H9 (cell line): Measurements from ENCODE around the gene LAYN. TPM values are rescaled to one million over a fixed set of nuclear protein-coding genes. Genes with fewer than 3 reads are reported as not detected.

Experiments used
- DNase-seq: peaks from one replicate; pipeline ENCODE4 v3.0.0-alpha.2; 2017
- H2AFZ ChIP-seq: one replicate; pipeline ENCODE4 v1.6.1; 2013; ENCODE audit warnings: mild to moderate bottlenecking, low read length, control low read depth, moderate library complexity
- H2AK5ac ChIP-seq: 2 replicates; pipeline ENCODE4 v1.6.1; 2013; ENCODE audit warnings: low read length, control low read depth, mixed read lengths; ENCODE audit not compliant: insufficient read length
- H2BK120ac ChIP-seq: one replicate; pipeline ENCODE4 v1.6.1; 2013; ENCODE audit warnings: low read depth, mild to moderate bottlenecking, low read length, control low read depth, inconsistent platforms; ENCODE audit not compliant: poor library complexity, severe bottlenecking
- H2BK12ac ChIP-seq: 2 replicates; pipeline ENCODE4 v1.6.1; 2013; ENCODE audit warnings: low read length, control low read depth, mixed read lengths, low read depth; ENCODE audit not compliant: insufficient read length
- H2BK15ac ChIP-seq: 2 replicates; pipeline ENCODE4 v1.6.1; 2013; ENCODE audit warnings: low read depth, low read length, control low read depth
- H2BK20ac ChIP-seq: one replicate; pipeline ENCODE4 v1.6.1; 2013; ENCODE audit warnings: low read depth, mild to moderate bottlenecking, low read length, control low read depth, inconsistent platforms; ENCODE audit not compliant: poor library complexity, severe bottlenecking
- H2BK5ac ChIP-seq: 2 replicates; pipeline ENCODE4 v1.6.1; 2013; ENCODE audit warnings: low read length, control low read depth, mixed read lengths; ENCODE audit not compliant: insufficient read length
- H3K14ac ChIP-seq: 2 replicates; pipeline ENCODE4 v1.6.1; 2013; ENCODE audit warnings: low read length, control low read depth; ENCODE audit not compliant: insufficient read depth
- H3K18ac ChIP-seq: 2 replicates; pipeline ENCODE4 v1.6.1; 2013; ENCODE audit warnings: low read depth, mild to moderate bottlenecking, mixed read lengths, low read length, control low read depth; ENCODE audit not compliant: insufficient read length
- H3K23ac ChIP-seq: 2 replicates; pipeline ENCODE4 v1.6.1; 2013; ENCODE audit warnings: low read length, control low read depth, mixed read lengths, low read depth; ENCODE audit not compliant: insufficient read length
- H3K23me2 ChIP-seq: 2 replicates; pipeline ENCODE4 v1.6.1; 2013; ENCODE audit warnings: low read depth, mild to moderate bottlenecking, mixed read lengths, low read length, control low read depth; ENCODE audit not compliant: insufficient read length, poor library complexity, severe bottlenecking
- H3K27ac ChIP-seq: 2 replicates; pipeline ENCODE4 v1.5.1; 2013; ENCODE audit warnings: low read length, control low read depth, mixed read lengths, low read depth; ENCODE audit not compliant: insufficient read length
- H3K27me3 ChIP-seq: 2 replicates; pipeline ENCODE4 v1.6.1; 2013; ENCODE audit warnings: low read length, control low read depth, inconsistent platforms; ENCODE audit not compliant: insufficient read depth
- H3K4ac ChIP-seq: 2 replicates; pipeline ENCODE4 v1.6.1; 2013; ENCODE audit warnings: low read depth, mild to moderate bottlenecking, control low read depth, inconsistent platforms, low read length, moderate library complexity
- H3K4me1 ChIP-seq: 2 replicates; pipeline ENCODE4 v1.6.1; 2013; ENCODE audit warnings: low read length, control low read depth, inconsistent platforms; ENCODE audit not compliant: insufficient read depth
- H3K4me2 ChIP-seq: 2 replicates; pipeline ENCODE4 v1.6.1; 2013; ENCODE audit warnings: low read length, control low read depth, mixed read lengths; ENCODE audit not compliant: insufficient read length, insufficient read depth
- H3K56ac ChIP-seq: 2 replicates; pipeline ENCODE4 v1.6.1; 2013; ENCODE audit warnings: low read depth, mild to moderate bottlenecking, mixed read lengths, low read length, control low read depth; ENCODE audit not compliant: insufficient read length
- H3K79me1 ChIP-seq: 2 replicates; pipeline ENCODE4 v1.6.1; 2013; ENCODE audit warnings: low read depth, mild to moderate bottlenecking, moderate library complexity, low read length, control low read depth, inconsistent platforms; ENCODE audit not compliant: insufficient read depth, poor library complexity, severe bottlenecking
- H3K79me2 ChIP-seq: 2 replicates; pipeline ENCODE4 v1.6.1; 2013; ENCODE audit warnings: low read length, control low read depth, inconsistent platforms; ENCODE audit not compliant: insufficient read depth
- H3K9ac ChIP-seq: 2 replicates; pipeline ENCODE4 v1.6.1; 2013; ENCODE audit warnings: low read length, control low read depth, mixed read lengths; ENCODE audit not compliant: insufficient read length; ENCODE audit errors: extremely low read depth
- H3K9me3 ChIP-seq: one replicate; pipeline ENCODE4 v1.6.1; 2013; ENCODE audit warnings: low read depth, low read length, inconsistent platforms; ENCODE audit not compliant: control insufficient read depth
- H3T11ph ChIP-seq: one replicate; pipeline ENCODE4 v1.6.1; 2013; ENCODE audit warnings: mild to moderate bottlenecking, low read length, control low read depth, inconsistent platforms
- H4K20me1 ChIP-seq: one replicate; pipeline ENCODE4 v1.6.1; 2013; ENCODE audit not compliant: control insufficient read depth, insufficient read length, insufficient read depth
- H4K5ac ChIP-seq: 2 replicates; pipeline ENCODE4 v1.6.1; 2013; ENCODE audit warnings: low read depth, mild to moderate bottlenecking, mixed read lengths, low read length, control low read depth; ENCODE audit not compliant: insufficient read length
- H4K8ac ChIP-seq: replicated peaks from 2 replicates; pipeline ENCODE4 v1.6.1; 2013; ENCODE audit warnings: low read length, control low read depth, mixed read lengths, low read depth; ENCODE audit not compliant: insufficient read length
- H4K91ac ChIP-seq: 2 replicates; pipeline ENCODE4 v1.6.1; 2013; ENCODE audit warnings: low read depth, mild to moderate bottlenecking, moderate library complexity, mixed read lengths, low read length, control low read depth; ENCODE audit not compliant: insufficient read length
- H3K27ac Mint-ChIP-seq, 3 experiments: 2 replicates in 2 of 3; 3 replicates in 1 of 3; pipeline ENCODE4 v1.8.0; 2020 to 2021; ENCODE audit warnings: mixed read lengths in 3 of 3, mild to moderate bottlenecking in 1 of 3, moderate library complexity in 1 of 3
- H3K27me3 Mint-ChIP-seq: 2 replicates; pipeline ENCODE4 v1.8.0; 2021; ENCODE audit warnings: low read depth, mild to moderate bottlenecking, moderate library complexity, mixed read lengths
- H3K36me3 Mint-ChIP-seq, 3 experiments: 2 replicates in 2 of 3; 3 replicates in 1 of 3; pipeline ENCODE4 v1.8.0; 2020 to 2021; ENCODE audit warnings: low read depth in 3 of 3, mixed read lengths in 3 of 3; ENCODE audit not compliant: insufficient read depth in 1 of 3
- H3K4me1 Mint-ChIP-seq, 2 experiments: 2 replicates each; pipeline ENCODE4 v1.8.0; 2020; ENCODE audit warnings: mixed read lengths in 2 of 2
- H3K4me3 Mint-ChIP-seq, 2 experiments: 2 replicates in 1 of 2; 3 replicates in 1 of 2; pipeline ENCODE4 v1.8.0; 2020 to 2021; ENCODE audit warnings: mild to moderate bottlenecking in 2 of 2, mixed read lengths in 2 of 2, moderate library complexity in 1 of 2
- H3K9me3 Mint-ChIP-seq, 2 experiments: 2 replicates in 1 of 2; 3 replicates in 1 of 2; pipeline ENCODE4 v1.8.0; 2020; ENCODE audit warnings: mild to moderate bottlenecking in 2 of 2, mixed read lengths in 2 of 2, moderate library complexity in 1 of 2
- CTCF ChIP-seq: fragments of 200-600 bp; sonication (generic); conservative IDR thresholded peaks from 3 replicates; pipeline ENCODE4 v1.8.0; 2021; ENCODE audit warnings: antibody characterized with exemption, mild to moderate bottlenecking
- WGBS: extraction: QIAGEN DNeasy Blood & Tissue Kit; methylation state at CpG from one replicate; pipeline ENCODE4 v1.1.7; 2013; ENCODE audit warnings: missing lambda C conversion rate, low lambda C conversion rate, mixed read lengths; ENCODE audit not compliant: insufficient read length; ENCODE audit errors: extremely low coverage; 5-methylcytosine and 5-hydroxymethylcytosine counted together
- total RNA-seq: library from RNA; stranded (reverse); gene quantifications from 2 replicates; pipeline ENCODE4 v1.2.1, GENCODE V29; 2021

The LAYN gene
- total RNA-seq, 1 experiment from 2014 or later = 3.1 TPM

GRCh38 chr11:111550258-111550657 is 9.7 kb downstream of the LAYN start:
- H3K79me2 ChIP-seq = no peaks in the 10 kb centered on the region

More at GRCh38 chr11:111550258-111550657, 9.7 kb downstream of the LAYN start:
- no peak overlapping the region for H3K27ac Mint-ChIP-seq
- H3K9me3 Mint-ChIP-seq = peaks cover under 1 to 3% of the 10 kb centered on the region in 2 experiments
- no peak overlapping the region for H2BK20ac ChIP-seq
- no peaks in the 10 kb centered on the region for H3K9me3 ChIP-seq
- H3K9ac ChIP-seq = no peak overlapping the region
- H3K23ac ChIP-seq = no peak overlapping the region
- H3K14ac ChIP-seq = no peak overlapping the region
- H2BK12ac ChIP-seq = no peak overlapping the region
- H3K27ac ChIP-seq = no peak overlapping the region
- H2AFZ ChIP-seq = no peak overlapping the region
- H3K4me1 ChIP-seq = peaks cover 5% of the 10 kb centered on the region; the same call in 1 of the 2 replicates
- H3K79me1 ChIP-seq = no peaks in the 10 kb centered on the region
- no peak overlapping the region for H3K4me3 Mint-ChIP-seq
- no peak overlapping the region for H3T11ph ChIP-seq
- H3K4me1 Mint-ChIP-seq = peaks cover 18 to 20% of the 10 kb centered on the region in 2 experiments
- no peaks in the 10 kb centered on the region for H3K27me3 ChIP-seq
- no peaks in the 10 kb centered on the region for H4K20me1 ChIP-seq
- H2BK120ac ChIP-seq = no peak overlapping the region
- no peak overlapping the region for H4K91ac ChIP-seq
- no peak overlapping the region for H4K5ac ChIP-seq
- WGBS = no CpG with 5 or more reads among the region's 2 CpGs
- H2BK5ac ChIP-seq = no peak overlapping the region
- H3K4ac ChIP-seq = no peak overlapping the region
- no peak overlapping the region for H3K4me2 ChIP-seq
- H2AK5ac ChIP-seq = no peak overlapping the region
- H3K18ac ChIP-seq = no peak overlapping the region
- no peak overlapping the region for H2BK15ac ChIP-seq
- no peak overlapping the region for H3K56ac ChIP-seq
- peaks cover 6% of the 10 kb centered on the region for H3K27me3 Mint-ChIP-seq
- no peaks in the 10 kb centered on the region for H3K23me2 ChIP-seq
- H3K36me3 Mint-ChIP-seq = peaks cover 3 to 5% (median 3%) of the 10 kb centered on the region in 3 experiments; a peak in 6 of 7 replicates
- no peak for DNase-seq
- no peak for TF ChIP-seq CTCF
- H4K8ac ChIP-seq = no peak overlapping the region
